GM11168 (cell line): ENCODE measurements around the gene ABHD16B.

ENCODE experiments used
- in situ Hi-C: fragments of 300-500 bp; cut with MboI; formaldehyde crosslinking; loops from one replicate; pipeline ENCODE4 v1.12.0; 2022; ENCODE audit warnings: low sequenced_read_pairs; ENCODE audit not compliant: unreplicated experiment

The ABHD16B gene

DNA sequence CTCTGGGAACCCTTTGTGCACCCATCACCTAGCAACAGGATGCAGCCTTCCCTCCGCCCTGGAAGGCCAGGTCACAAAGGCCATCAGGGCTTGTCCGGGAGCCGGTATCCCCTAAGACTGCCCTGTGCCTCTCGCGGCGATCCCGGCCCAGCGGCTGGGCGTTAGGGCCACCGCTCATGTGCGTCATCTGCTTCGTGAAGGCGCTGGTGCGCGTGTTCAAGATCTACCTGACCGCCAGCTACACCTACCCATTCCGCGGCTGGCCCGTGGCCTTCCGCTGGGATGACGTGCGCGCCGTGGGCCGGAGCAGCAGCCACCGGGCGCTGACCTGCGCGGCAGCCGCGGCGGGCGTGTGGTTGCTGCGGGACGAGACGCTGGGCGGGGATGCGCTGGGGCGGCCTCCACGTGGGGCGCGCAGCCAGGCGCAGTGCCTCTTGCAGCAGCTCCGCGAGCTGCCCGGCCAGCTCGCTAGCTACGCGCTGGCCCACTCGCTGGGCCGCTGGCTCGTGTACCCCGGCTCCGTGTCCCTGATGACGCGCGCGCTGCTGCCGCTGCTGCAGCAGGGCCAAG is at the start of gene ABHD16B:
ABHD16B (plus strand) TSS at position 134 of the 570 bp plus-strand sequence; CDS start at position 177, 43 bp downstream.
- in situ Hi-C loops = no loop called here

DNA sequence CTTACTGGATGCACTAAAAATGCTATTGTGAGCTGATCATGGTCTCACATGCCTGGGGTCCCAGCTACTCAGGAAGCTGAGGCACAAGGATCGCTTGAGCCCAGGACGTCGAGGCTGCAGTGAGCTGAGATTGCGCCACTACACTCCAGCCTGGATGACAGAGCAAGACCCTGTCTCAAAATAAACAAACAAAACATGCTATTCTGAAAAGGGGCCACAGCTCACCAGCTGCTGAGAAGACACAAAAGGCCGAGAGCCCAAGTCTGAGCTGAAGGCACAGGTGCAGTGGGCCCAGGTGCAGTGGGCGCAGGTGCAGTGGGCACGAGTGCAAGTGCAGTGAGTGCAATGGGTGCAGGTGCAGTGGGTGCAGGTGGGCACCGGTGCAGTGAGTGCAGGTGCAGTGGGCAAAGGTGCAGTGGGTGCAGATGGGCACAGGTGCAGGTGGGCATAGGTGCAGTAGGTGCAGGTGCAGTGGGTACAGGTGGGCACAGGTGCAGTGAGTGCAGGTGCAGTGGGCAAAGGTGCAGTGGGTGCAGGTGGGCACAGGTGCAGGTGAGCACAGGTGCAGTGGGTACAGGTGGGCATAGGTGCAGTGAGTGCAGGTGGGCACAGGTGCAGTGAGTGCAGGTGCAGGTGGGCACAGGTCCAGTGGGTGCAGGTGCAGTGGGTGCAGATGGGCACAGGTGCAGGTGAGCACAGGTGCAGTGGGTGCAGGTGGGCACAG is 46.2 kb upstream of the ABHD16B start:
- in situ Hi-C loops = no loop called here

DNA sequence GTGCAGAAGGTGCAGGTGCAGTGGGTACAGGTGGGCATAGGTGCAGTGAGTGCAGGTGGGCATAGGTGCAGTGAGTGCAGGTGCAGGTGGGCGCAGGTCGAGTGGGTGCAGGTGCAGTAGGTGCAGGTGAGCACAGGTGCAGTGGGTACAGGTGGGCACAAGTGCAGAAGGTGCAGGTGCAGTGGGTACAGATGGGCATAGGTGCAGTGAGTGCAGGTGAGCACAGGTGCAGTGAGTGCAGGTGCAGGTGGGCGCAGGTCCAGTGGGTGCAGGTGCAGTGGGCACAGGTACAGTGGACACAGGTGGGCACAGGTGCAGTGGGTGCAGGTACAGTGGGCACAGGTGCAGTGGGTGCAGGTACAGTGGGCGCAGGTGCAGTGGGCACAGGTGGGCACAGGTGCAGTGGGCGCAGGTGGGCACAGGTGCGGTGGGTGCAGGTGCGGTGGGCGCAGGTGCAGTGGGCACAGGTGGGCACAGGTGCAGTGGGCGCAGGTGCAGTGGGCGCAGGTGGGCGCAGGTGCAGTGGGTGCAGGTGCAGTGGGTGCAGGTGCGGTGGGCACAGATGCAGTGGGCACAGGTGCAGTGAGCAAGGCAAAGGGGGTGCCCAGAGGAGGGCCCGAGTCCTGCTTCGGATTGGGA is 45.6 kb upstream of the ABHD16B start:
- in situ Hi-C loops = no loop called here

DNA sequence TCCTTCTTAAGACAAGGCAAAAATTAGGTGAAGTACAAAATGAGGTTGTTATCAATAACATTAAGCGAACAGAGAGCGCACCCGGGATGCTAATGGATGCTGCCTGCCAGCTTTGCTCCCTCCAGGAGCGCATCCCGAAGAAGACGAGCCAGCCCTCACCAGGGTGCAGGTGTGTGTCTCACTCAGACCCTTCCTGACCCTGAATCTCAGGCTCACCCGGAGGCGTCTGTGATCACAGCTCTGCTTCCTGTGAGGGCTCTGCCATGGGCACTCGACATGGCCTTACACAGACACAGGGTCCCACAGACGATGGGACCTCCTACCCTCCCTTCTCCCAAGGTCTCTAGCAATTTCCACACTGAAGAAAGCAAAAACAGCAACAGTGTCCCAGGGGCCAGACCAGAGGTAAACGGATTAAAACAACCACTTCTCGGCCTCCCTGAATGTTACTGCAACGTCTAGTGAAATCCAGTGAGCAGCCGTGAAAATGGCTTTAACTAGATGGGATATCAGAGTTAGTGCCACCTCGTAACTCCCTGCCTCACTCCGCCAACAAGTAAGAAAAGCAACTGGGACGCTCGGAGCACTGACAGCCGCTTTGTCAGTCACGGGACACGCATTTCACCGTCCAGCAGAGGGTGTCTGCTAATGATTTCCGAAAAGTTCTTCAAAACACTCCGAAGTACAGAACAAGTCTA is 41.9 kb upstream of the ABHD16B start:
- in situ Hi-C loops = no loop called here

DNA sequence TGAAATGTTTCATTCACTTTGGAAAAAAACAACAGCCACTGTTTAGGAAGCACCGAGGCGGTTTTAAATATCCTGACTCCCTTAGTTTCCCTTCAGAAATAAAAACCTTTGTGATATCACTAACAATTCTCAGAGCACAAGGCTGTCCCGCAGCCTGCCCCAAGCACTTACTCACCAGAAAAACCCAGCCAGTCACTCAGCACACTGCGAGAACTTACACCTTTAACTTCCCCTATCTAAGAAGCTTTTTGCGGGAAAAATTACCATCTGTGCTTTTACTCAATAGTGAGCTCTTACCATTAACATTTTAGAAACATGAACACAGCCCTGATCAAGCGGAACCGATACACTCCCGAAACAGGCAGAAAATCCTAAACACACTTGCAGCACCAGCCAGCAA is 39.5 kb upstream of the ABHD16B start:
- in situ Hi-C loops = no loop called here

DNA sequence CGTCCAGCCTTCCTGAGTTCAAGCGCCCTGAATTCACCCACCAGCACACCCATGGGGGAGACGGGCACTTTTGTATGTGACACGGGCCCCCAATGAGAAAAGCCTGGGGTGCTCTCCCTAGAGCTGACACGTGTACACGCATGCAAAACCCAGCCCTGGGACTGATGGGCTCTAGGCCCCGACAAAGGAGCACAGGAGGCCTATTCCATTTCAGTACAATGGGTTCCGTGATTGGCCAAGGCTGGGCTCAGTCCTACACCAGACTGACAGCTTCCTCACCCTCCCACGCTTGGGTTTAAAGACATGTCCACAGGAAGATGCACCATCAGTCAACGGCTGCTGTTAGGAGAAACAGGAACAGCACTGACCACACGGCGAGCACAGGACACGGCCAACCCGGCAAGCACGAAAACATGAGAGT is 39.0 kb upstream of the ABHD16B start:
- in situ Hi-C loops = no loop called here

DNA sequence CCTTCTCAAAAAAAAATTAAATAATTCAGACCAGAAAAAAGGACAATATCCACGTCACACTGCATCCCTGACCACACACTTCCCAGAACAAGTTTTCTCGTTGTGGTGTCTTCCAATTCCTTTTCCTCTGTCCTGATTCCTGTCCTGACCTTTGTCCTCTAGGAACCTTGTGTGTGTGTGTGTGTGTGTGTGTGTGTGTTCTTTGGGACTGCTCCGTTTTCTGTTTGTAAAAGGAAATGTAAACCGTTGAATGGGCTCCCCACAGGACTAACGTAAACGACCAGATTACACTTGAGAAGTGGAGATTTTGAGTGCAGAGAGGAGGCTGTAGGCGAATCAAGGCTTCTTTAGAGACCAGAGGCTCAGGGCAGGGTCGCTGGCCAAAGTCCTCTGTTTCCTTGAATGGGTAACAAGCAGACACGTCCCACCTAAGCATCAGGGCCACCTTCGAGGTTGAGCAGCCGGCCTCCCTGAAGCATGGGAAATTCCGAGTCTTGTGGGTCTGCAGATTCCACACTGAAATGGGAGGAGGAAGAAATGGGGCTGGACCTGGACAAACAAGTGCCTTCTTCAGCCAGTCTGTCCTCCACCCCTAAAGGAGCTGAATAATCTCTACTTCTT is 37.5 kb upstream of the ABHD16B start:
- in situ Hi-C loops = no loop called here

DNA sequence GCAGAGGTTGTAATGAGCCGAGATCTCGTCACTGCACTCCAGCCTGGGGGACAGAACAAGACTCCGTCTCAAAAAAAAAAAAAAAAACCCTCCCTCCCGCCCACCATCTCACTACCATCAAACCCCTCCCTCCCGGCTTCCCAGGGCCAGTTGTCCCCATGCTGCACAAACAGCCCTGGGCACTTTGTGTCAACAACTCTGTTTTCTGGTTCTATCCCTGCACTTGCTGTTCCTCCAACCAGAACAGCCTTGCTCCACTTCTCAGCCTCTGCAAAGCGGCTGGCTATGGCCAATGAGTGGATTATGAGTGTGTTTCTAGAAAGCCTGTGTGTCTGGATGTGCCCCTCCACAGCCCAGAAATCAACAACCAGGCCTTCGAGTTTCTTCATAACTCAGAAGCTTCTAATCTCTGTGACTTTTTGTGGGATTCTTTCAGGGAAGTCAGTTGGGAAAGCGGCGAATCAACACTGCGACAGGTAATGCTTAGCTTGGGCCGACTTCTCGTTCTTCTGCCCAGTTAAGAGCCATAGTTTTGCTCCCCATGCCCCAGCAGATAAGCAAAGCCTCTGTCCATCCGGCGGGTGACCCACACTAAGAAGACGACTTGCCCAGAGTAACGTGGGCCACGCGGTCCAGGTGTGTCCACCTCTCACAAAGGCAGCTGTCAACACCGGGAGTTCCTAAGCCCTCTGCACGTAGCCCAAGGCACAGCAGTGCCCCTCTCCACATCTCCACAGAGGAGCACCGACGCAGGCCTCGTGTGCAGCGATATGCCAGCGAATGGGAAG is 35.8 kb upstream of the ABHD16B start:
- in situ Hi-C loops = no loop called here

DNA sequence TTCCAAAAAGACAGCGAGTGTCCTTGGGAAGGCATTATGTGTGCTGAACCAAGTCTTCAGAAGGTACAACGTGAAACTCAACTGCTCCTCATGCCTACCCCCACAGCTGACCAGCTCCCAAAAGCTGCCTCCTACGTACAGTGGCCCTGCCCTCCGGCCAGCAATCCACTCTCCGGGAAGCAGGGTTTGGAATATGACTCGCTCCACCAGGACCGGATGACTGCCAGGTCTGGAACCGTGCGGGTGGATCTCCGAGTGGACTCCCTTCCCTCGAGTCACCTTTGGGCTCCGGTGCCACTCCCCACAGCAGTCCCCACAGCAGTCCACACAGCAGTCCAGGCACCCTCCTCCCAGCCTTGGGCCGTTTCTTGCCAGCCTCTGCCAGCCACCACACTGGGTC is 34.5 kb upstream of the ABHD16B start:
- in situ Hi-C loops = no loop called here

DNA sequence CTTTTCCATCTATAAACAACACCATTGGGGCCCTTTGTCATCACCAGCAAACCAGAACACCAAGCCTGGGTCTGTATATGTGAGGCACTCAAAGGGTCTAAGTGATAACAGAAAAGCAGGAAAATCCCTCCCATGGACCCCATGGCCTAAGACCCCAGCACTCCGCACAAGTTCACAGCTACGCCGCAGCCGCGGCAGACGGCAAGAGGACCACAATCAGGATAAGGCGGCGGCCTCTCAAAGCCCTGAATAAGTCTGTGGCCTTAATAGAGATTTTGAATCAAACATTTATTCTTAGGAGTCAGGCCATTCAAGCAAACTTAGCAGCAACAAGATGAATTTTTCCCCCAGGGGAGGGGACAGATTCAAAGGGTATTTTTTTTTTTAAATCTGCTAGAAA is 33.2 kb upstream of the ABHD16B start:
- in situ Hi-C loops = no loop called here

DNA sequence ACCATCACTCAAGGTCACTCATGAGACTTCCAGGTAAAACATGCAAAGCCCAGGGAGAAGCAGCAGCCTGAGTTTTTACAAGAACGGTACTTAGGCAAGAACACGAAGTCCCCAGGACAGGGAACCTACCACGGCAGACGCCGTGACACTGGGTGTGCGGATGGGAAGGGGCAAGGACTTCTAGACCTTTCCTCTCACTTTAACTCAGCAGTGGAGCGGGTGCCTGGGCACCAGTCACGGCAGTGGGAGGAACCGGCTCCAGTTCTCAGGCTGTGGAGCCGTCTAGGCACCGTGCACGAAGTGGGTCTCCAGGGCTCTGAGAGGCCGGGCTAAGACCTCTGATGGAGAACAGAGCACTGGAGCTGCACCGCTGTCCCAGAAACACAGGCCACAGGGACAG is 32.8 kb upstream of the ABHD16B start:
- in situ Hi-C loops = no loop called here

DNA sequence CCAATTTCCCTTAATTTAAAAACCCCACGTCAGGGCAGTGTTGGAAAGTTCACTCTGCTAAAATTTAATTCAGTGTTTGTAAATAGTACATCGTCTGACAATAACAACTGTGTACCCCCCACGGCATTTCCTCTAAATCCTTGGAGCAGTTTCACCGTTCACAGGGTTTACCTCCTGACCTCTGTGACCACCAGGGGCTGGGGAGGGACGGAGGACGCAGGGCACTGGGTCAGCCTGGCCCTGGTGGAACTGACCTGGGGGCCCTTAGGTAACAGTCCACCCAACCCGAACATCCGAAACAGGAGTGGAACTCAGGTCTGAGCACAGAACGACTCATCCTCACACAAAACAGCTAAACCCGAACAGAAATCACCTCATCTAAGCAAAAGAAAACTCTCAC is 32.3 kb upstream of the ABHD16B start:
- in situ Hi-C loops = no loop called here

DNA sequence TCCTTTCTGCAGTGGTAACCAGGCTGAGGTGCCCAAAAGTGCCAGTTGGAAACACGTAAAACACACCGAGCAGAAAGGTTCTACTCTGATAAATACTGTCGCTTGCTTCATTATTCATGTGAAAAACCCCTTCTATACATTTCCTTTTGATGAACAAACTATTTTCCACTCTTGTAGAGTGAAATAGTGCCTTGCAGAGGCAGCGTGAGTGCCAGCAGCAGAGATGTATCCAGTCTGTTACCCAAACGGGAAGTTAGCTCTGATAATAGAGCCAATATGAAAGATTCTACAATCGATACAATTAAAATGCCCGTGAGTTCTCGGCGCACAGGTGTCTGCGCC is 31.7 kb upstream of the ABHD16B start:
- in situ Hi-C loops = no loop called here

DNA sequence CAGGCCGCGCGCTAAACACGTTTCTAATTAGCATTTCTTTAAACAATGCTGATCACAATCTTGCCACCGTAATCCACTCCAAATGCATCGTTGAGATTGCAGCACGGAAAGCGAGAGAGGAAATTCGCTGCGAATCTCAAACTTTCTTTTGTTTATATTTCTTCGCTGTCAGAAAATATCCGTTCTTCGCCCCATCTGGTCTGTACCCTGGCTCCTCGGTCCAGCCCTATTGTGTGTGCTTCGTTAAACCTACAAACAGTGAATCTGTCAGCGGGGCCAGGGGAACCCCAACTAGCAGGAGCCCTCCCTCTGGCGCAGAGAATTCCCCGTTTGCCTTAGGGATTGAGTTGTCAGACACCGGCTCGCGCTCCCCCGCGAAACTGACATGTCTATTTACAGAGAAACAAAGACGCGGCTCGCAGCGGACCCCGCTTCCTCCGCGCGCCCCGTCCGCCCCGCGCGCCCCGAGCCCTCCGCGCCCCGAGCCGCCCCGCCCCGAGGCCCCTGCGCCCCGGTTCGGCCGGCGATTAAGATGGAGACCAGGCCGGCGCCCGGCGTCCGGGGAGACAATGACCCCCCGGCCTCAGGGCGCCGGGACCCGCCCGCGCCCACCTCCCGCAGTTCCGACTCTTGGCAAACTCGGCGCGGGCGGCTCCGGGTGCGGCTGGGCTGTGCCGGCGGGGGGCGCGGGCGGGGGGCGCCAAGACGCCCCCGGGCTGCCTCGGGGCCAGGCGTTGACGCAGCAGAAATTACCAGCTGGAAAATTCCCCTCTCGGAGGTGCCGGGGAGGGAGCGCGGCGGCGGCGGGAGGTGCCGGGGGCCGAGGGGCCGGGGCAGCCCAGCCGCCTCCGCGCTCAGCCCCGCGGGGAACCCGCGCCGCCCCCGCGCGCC is 31.1 kb upstream of the ABHD16B start:
- in situ Hi-C loops = no loop called here

DNA sequence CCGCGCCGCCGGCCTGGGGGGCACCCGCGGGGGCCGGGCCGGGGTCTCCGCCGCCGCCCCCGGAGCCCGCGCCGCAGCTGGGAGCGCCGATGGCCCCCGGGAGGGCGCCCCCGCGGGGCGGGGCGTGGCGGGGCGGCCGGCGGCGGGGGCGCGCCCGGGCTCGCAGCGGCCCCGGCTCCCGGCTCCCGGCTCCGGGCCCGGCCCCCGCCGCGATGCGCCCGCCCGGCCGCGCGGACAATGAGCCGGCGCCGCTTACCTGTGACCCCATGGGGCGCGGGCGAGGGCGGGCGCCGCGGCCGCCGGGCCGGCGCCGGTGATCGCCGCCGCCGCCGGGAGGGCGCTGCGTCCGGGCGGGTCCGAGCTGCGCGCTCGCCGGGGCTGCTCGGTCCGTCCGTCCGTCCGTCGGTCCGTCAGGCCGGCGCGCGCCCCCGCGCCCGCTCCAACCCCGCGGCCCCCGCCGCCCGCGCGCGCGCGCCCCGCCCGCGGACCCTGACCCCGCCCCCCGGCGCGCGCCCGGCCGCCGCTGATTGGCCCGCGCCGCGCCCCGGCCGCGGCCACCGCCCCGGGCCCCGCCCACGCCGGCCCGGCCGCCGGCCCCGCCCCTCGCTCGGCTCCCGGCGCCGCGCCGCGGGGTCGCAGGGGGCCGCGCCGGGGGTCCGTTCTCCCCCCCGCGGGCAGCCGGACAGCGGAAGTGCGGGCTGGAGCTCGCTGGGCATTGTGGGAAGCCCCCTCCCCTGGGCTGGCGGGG is 30.3 kb upstream of the ABHD16B start, which contains the start of gene ZBTB46:
ZBTB46 (minus strand) TSS at position 424 of the 748 bp plus-strand sequence. CDS start 40,507 bp downstream, outside the sequence.
- in situ Hi-C loops = no loop called here

DNA sequence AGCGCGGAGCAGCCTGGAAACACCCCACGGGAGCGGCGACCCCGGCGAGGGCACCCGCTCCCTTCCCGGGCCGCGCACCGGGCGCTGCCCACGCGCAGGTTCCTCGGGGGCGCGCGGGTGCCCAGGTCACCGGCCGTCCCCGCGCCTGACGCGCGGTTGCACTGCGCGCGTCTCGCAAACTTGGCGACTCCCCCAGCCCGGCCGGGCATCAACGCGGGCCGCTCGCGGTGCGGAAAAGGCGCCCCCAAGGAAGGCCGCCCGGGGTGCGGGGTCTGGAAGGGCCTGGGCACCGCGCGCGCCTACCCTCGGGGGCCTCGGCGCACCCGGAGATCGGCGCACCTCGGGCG is 29.7 kb upstream of the ABHD16B start:
- in situ Hi-C loops = no loop called here

DNA sequence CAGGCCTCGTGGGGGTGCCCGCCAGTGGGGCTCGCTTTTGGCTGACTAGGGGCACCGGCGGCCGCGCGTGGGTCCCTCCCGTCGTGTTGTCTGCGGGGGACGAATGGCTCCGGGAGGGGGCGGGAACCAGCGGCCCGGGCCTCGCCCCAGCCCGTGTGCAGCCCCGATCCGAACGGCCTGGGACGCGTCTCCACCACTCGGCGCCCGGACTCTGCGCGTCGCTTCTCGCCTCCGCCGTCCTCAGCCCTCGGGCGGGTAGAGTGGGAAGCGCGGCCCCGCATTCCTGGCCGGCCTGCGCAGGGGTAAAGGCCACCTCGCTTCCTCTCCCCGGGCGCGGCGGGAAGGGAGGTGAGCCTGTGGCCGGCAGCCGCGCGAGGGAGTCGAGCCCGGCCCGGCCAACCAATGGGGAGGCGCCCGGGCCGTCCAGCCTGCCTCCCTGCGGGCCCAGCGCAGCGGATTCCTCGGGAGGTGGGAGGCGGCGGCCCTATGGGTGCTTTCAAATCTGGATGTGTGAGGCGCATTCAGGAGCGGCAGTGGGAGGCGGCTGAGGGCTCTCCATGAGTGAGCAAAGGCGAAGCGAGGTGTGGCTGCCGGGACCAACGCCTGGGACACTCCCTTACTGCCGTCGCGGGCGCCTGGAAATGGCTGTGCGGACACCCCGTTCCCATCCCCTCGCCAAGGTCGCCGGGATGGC is 29.2 kb upstream of the ABHD16B start:
- in situ Hi-C loops = no loop called here
